K562 (cell line): Measurements from ENCODE around the gene NRXN3.

Source experiments
- NFRKB ChIP-seq: fragments of 450-650 bp; IDR thresholded peaks from 2 replicates; pipeline ENCODE4 v1.6.1; 2016; ENCODE audit warnings: low read depth
- NR2C1 ChIP-seq, 2 experiments: fragments of 450-650 bp; IDR thresholded peaks; 2 replicates each; pipeline ENCODE4 v1.6.1; 2017; ENCODE audit warnings: mild to moderate bottlenecking in 2 of 2, antibody characterized with exemption in 1 of 2, inconsistent platforms in 1 of 2, missing compliant biosample characterization in 1 of 2, missing genetic modification characterization in 1 of 2
- ZNF699 ChIP-seq: fragments of 250-450 bp; sonication (Bioruptor Pico); IDR thresholded peaks from 2 replicates; pipeline ENCODE4 v1.8.0; 2021; ENCODE audit warnings: mild to moderate bottlenecking, moderate library complexity; ENCODE audit not compliant: insufficient replicate concordance

DNA sequence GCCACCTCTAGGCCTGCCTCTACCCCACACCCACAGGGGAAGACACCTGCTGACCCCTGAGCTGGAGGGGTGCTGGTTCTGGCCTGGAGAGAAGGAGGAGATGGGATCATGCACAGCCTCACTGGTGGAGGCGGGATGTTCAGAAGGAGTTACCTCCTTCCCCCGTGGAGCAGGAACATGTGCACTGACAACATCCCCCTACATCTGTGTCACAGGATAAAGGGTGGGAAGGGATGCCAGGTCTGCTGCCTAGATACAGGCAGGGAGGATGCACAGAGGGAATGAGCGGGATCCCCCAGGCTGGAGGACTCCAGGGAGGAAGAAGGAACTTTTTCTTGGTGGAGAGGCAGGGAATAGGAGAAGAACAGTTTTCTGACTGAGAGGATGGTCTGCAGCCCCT is 8.8 kb downstream of the NRXN3 start:
- TF ChIP-seq NFRKB (no peak), NR2C1 (IDR thresholded peaks at IDR 0.05) (no peak), NR2C1 (tag; IDR thresholded peaks at IDR 0.05) (no peak), ZNF699 (CRISPR knock-in tag) (no peak)
